ENCODE measurements around the gene METTL24.
"Not testable (repeated sequence)": the region's sequence is repeated elsewhere in the genome, so short reads cannot be mapped to it uniquely, and the experiment has no call there.

Gene METTL24

DNA sequence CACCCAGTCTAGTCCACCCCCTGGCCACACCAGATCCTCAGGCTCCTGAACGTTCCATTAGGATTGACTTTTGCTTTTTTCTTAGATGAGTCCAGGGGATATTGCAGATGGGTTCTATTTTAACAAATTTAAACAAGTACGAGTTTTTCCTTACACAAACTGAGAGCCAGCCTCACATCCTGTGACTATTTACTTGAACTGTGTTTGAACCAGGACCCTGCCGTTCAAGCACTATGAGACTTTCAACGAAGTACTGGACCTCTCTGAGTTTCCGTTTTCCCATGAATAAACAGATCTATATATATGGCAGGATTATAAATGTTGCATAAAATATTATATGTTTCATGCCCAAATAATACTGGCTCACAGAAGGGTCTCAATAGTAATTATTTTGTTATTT lies 1.4 kb upstream of the METTL24 start:
- DNase-seq = no peak

GRCh38 chr6:110358553-110359160 lies 508 bp upstream of the METTL24 start:
- no peak for DNase-seq

DNA sequence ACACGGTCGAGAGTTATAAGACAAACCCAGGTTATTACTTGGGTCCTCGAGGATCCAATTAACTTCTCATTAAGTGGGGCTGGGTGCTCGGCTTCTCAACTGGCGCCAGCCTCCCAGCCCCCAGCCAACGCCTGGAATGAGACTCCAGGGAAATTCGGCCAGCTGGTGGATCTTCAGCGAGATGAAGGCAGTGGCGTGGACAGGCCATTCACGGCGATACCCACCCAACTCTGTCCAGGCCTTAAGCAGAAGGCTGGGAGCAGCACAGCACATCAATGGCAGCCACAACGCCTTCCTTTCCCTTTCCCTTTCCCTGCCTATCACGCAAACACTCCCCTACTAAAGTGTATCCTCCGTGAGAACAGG lies 868 bp downstream of the METTL24 start:
- DNase-seq = no peak

DNA sequence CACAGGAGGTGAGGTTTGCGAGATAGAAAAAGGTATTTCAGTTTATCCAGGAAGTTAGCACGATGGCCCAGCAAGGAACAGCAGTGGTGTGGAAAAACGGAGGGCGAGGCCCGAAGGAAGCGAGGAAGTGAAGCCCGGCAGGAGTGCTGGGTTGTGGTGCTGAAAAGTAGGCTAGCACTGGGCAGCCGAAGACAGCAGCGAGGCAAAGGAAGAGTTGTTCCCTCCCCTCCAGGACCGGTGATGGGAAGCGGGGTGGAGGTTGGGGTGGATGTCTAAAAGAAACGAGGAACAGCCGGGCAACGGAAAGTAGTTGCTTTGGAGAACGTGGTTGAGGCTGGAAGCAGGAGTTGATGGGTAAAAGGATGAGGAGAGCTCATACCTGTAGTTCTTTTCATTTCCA lies 1.4 kb downstream of the METTL24 start:
- no peak for DNase-seq

GRCh38 chr6:110355727-110356126 lies 2.4 kb downstream of the METTL24 start:
- no peak for DNase-seq

DNA sequence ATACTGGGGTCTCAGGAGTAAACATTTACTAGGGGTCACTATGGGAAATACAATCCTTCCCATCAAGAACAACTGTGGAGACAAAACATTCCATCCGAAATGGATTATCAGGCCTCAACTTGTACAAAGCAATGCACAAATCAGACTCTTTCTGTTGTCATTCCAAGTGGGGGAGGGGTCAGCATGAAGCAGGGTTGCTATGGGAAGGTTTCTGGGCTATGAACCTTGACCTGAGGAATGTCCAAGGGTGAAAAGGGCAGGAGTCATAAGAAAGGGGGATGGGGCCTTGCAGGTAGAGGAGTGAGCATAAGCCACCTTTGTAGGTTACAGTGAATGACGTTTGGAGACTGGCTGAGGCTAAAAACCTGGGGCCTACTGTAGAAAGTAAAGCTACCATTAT lies 3.1 kb downstream of the METTL24 start:
- DNase-seq = no peak

- DNase-seq = no peak
Observed at GRCh38 chr6:110354153-110354552, 4.0 kb downstream of the METTL24 start.

DNA sequence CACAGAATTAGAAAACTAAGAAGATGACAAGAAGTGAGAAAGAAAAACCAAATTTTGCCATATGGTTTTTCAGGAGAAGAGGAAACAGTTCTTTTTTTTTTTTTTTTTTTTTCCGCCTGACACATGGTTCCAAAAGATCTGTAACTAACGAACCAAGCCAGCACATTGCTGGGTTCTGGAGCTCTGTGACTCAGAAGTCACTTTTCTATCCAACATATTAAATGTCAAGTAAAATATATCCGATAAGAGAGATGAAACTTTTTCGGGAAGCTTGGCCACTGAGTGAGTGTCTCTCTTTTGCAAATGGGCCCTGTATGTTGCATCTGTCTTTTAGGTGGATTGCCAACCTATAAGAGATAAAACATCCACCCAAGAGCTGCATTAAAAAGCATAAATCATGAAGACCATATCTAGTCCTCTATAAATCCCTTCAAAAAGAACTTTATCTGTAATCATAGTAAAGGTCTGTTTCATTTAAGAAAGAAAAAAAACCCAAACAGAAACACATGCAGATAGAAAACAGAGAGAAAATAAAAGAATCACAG lies 4.6 kb downstream of the METTL24 start:
- no peak for DNase-seq

- DNase-seq = no peak
Observed at GRCh38 chr6:110352563-110353262, 5.4 kb downstream of the METTL24 start.

- DNase-seq = no peak
Observed at GRCh38 chr6:110351986-110352385, 6.2 kb downstream of the METTL24 start.

- DNase-seq = no peak
Observed at GRCh38 chr6:110351546-110351945, 6.6 kb downstream of the METTL24 start.

GRCh38 chr6:110350593-110350992 lies 7.6 kb downstream of the METTL24 start:
- DNase-seq = not testable (repeated sequence)

GRCh38 chr6:110348961-110349690 lies 9.0 kb downstream of the METTL24 start:
- DNase-seq = no peak

- no peak for DNase-seq
Observed at GRCh38 chr6:110345025-110345424, 13.1 kb downstream of the METTL24 start.

DNA sequence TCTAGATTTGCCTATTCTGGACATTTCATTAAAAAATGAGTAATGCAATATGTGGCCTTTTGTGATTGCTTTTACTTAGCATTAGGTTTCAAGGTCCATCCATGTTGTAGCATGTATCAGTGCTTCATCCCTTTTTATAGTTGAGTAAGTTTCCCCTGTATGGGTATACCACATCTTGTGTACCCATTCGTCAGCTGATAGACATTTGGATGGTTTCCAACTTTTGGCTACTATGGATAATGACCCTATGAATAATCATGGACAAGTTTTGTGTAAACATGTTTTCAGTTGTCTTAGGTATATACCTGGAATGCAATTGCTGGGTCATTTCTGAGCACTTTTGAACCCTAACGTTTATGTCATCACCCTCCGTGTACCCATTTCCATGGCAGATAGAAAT lies 15.4 kb downstream of the METTL24 start:
- no peak for DNase-seq

DNA sequence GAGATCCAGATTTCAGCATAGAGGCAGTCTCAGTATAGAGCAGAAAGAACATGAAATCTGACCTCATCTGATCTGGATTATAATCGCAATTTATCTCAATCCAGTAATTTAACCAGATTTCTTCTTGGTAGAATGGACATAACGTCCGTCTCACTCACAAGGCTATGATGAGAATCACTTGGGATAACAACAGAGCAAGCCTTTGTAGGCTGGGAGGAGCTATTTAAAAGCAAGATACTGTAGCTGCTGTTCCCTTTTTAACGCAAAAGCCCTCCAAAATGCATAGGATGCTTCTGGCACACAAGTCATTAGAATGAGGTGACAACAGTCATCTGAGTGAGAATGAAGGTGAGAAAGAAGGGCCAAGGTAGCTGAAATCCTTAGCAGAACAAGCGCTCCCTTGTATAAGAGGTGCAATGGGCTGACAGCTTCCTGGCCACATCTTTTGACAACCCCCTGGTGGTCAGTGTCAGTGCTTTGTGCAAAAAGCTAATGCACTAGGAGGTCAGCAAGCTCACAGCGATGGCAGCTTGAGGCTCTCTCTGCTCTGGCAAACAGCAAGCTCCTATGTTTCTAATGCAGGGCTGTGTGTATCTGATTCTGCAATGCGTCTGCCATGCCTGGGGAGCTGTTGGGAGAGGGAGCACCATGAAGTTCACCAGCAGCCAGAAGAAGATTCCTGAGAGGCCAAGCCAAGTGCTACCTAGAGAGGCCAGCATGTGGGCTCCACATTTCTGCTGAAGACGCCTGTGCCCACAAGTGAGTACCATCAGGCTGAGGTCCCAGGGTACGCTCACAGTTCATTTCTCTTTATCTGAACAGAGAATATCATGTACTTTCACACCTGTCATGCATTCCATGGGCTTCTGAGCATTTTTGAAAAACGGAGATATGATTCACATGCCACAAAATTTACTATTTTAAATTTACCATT lies 16.2 kb downstream of the METTL24 start:
- DNase-seq = no peak

- DNase-seq = no peak
Observed at GRCh38 chr6:110341067-110341466, 17.1 kb downstream of the METTL24 start.

- no peak for DNase-seq
Observed at GRCh38 chr6:110340392-110340965, 17.7 kb downstream of the METTL24 start.

DNA sequence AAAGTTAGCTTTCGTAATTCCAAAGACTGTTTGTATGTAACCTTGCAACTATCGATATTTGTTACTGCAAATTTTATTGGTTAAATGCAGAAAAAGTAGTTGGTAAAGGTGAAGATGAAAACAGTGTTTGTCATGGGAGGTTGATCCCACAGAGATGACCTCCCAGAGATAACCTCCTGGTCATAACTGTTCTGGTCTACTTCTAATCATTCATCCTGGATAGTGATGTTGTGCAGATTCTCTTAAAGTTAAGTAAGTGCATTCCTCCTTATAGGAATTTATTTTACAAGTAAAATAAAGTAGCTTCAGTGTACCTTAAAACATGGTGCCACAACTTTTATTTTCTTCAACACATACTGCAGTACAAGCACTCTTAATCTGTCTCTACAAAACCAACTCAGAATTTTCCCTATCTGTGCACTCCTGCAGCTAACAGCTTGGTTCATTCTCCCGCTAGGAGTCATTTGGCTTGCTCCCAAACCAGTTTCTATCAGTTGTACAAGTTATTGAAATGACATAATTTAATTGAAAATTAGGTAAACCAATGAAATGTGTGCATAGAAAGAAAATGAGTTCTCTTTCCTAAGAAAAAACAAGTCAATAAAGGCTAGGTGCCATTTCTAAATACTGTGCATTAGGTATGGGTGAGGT lies 19.2 kb downstream of the METTL24 start:
- no peak for DNase-seq

GRCh38 chr6:110337486-110337885 lies 20.7 kb downstream of the METTL24 start:
- no peak for DNase-seq

GRCh38 chr6:110334423-110335180 lies 23.5 kb downstream of the METTL24 start:
- DNase-seq = no peak
